Stimulated activated CD8-positive, alpha-beta memory T cell treated with anti-CD3 and anti-CD28 coated beads, Interleukin-4, amount 100 ng/mL, for 48 hours (primary cell): ENCODE results near the gene MARCHF2.
"Not testable (repeated sequence)": the region's sequence is repeated elsewhere in the genome, so short reads cannot be mapped to it uniquely, and the experiment has no call there.

ENCODE experiments used
- DNase-seq: peaks from one replicate; pipeline ENCODE4 v3.0.0-alpha.2; 2020

Gene MARCHF2, protein sequence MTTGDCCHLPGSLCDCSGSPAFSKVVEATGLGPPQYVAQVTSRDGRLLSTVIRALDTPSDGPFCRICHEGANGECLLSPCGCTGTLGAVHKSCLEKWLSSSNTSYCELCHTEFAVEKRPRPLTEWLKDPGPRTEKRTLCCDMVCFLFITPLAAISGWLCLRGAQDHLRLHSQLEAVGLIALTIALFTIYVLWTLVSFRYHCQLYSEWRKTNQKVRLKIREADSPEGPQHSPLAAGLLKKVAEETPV

GRCh38 chr19:8412783-8413628 is at the start of gene MARCHF2:
TSS of gene MARCHF2 (plus strand) at chr19:8413305. CDS start at chr19:8421841, 8,536 bp downstream.
- DNase-seq = peak; percentile 96

GRCh38 chr19:8363803-8364771 is 49.0 kb upstream of the MARCHF2 start, which contains the start of gene ANGPTL4:
TSS of gene ANGPTL4 (plus strand) at chr19:8364155. CDS start at chr19:8364322, 167 bp downstream.
- DNase-seq = peak; percentile 77

DNA sequence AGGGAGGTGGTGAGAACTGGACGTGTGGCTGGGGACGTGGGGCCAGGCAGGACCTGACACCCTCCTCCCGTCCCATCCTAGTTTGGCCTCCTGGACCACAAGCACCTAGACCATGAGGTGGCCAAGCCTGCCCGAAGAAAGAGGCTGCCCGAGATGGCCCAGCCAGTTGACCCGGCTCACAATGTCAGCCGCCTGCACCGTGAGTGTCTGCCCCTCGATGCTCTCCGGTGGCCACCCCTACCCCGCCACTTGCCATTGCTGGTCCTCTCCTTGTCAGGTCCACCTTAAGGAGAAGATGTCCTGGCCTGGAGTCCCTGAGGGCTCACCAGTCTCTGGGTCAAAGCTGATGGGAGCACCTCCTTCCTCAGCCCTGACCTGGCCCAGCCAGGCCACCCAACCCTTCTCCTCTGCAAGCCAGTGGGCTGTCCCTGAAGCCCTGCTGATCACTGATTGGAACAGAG is 47.0 kb upstream of the MARCHF2 start:
- DNase-seq = no peak

- DNase-seq = no peak
These were observed 46.2 kb upstream of the MARCHF2 start for GRCh38 chr19:8366961-8367326.

DNA sequence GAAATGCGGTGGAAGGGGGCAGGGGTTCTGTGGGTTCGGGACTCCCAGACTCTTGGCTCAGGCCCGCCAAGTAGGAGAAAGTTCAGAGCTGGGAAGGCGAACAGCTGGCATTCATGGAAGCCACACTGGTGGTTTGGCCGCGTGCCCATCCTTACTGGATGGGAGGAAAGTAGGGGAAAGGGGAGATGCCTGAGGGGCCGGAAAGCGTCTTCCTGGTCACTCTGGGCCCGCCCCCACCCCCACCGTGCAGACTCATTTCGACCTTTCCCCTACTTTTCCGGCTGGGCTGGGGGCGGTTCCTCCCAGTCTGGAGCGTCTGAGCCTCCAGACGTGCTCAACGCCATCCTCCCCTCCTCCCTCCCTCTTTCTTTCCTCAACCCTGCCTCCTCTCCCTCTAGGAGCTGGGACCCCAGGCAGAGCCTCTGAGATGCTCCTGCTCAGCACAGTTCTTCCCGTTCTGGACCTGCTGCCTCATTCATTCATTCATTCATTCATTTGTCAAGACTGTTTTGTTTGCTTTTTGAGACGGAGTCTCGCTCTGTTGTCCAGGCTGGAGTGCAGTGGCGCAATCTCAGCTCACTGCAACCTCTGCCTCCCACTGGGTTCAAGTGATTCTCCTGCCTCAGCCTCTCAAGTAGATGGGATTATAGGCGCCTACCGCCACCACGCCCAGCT is 45.6 kb upstream of the MARCHF2 start:
- no peak for DNase-seq

DNA sequence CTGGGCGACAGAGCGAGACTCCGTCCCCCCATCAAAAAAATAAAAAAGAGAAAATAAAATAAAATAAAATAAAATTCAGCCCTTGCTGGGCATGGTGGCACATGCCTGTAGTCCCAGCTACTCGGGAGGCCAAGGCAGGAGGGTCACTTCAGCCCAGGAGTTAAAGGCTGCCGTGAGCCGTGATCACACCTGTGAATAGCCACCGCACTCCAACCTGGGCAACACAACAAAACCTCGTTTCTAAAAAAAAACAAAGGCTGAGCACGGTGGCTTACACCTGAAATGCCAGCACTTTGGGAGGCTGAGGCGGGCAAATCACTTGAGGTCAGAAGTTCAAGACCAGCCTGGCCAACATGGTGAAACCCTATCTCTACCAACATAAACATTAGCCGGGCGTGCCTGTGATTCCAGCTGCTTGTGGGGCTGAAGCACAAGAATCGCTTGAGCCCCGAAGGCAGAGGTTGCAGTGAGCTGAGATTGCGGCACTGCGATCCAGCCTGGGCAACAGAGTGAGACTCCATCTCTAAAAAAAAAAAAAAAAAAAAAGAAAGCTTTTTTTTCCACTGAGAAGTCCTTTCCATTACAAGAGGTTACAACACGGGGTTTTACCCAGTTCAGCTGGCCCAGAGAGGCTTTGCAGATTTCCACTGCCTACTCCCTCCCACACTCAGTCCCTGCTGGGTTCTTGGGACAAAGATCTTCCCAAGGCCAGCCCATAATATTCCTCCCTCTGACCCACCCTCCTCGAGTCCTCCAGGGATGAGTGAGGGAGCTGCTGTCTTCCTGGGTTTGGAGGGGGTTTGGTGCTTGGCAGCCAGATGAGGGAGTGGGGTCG is 42.7 kb upstream of the MARCHF2 start:
- DNase-seq = no peak

- no peak for DNase-seq
These were observed 41.9 kb upstream of the MARCHF2 start for GRCh38 chr19:8371011-8371804.

DNA sequence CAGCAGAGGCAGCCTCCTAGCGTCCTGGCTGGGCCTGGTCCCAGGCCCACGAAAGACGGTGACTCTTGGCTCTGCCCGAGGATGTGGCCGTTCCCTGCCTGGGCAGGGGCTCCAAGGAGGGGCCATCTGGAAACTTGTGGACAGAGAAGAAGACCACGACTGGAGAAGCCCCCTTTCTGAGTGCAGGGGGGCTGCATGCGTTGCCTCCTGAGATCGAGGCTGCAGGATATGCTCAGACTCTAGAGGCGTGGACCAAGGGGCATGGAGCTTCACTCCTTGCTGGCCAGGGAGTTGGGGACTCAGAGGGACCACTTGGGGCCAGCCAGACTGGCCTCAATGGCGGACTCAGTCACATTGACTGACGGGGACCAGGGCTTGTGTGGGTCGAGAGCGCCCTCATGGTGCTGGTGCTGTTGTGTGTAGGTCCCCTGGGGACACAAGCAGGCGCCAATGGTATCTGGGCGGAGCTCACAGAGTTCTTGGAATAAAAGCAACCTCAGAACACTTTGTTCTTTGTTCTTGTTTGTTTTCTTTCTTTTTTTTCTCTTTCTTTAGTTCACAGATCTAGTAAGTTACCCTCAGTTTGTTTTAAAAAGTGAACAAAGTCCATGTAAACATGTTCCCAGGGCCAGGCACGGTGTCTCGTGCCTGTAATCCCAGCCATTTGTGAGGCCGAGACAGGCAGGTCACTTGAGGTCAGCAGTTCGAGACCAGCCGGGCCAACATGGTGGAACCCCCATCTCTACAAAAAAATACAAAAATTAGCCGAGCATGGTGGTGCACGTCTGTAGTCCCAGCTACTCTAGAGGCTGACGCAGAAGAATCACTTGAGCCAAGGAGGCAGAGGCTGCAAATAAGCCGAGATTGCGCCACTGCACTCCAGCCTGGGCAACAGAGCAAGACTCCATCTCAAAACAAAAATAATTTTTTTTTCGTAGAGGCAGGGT is 39.0 kb upstream of the MARCHF2 start:
- no peak for DNase-seq

DNA sequence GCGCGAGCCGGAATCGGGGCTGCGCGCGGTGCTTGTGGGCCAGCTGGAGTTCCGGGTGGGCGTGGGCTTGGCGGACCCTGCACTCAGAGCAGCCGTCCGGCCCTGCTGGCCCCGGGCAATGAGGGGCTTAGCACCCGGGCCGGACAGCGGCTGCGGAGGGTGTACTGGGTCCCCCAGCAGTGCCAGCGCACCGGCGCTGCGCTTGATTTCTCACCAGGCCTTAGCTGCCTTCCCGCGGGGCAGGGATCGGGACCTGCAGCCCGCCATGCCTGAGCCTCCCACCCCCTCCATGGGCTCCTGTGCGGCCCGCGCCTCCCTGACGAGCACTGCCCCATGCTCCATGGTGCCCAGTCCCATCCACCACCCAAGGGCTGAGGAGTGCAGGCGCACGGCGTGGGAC is 37.3 kb upstream of the MARCHF2 start:
- DNase-seq = not testable (repeated sequence)

GRCh38 chr19:8376373-8376974 is 36.6 kb upstream of the MARCHF2 start:
- not testable (repeated sequence) for DNase-seq

GRCh38 chr19:8377598-8377997 is 35.5 kb upstream of the MARCHF2 start:
- no peak for DNase-seq

- DNase-seq = not testable (repeated sequence)
These were observed 33.8 kb upstream of the MARCHF2 start for GRCh38 chr19:8379156-8379891.

- not testable (repeated sequence) for DNase-seq
These were observed 28.5 kb upstream of the MARCHF2 start for GRCh38 chr19:8384569-8384968.

GRCh38 chr19:8385103-8385502 is 28.0 kb upstream of the MARCHF2 start:
- not testable (repeated sequence) for DNase-seq

DNA sequence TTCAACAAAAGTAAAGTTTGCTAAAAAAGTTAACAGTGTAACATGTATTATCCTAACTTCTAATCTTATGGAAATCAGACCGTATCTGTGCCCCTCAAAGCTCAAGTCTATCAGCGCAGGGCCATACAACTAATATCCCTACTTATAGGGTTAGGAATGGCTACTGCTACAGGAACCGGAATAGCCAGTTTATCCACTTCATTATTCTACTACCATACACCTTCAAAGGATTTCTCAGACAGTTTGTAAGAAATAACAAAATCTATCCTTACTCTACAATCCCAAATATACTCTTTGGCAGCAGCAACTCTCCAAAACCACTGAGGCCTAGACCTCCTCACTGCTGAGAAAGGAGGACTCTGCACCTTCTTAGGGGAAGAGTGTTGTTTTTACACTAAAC is 27.5 kb upstream of the MARCHF2 start:
- DNase-seq = not testable (repeated sequence)

- not testable (repeated sequence) for DNase-seq
These were observed 26.7 kb upstream of the MARCHF2 start for GRCh38 chr19:8386419-8386818.

GRCh38 chr19:8386990-8387389 is 26.1 kb upstream of the MARCHF2 start:
- no peak for DNase-seq
